Measurements from ENCODE around the gene CAP2.
A peak's percentile ranks its signal among the peaks of the same experiment; 100 is the strongest.

CAP2 gene

GRCh38 chr6:17589406-17590096 lies 196.2 kb downstream of the CAP2 start:
- POLR2A ChIA-PET: no interaction called here
- CTCF ChIA-PET: interaction anchor here (1.4 kb wide), 2 partner anchors 9 to 225 kb away, joined by 3 to 4 read pairs; no protein-coding TSS in a partner anchor
- TF ChIP-seq CTCF (IDR thresholded peaks at IDR 0.05; ENCODE audit: control extremely low read depth, extremely low read depth, low read depth, missing control alignments): no peak
- DNase-seq (ENCODE audit: extremely low spot score): no peak

- CTCF ChIA-PET: interaction anchor here (1.5 kb wide), 1 partner anchor 9 kb away, joined by 6 read pairs; the partner anchor contains the start of gene FAM8A1
These were observed 197.9 kb downstream of the CAP2 start for GRCh38 chr6:17591287-17591686.

DNA sequence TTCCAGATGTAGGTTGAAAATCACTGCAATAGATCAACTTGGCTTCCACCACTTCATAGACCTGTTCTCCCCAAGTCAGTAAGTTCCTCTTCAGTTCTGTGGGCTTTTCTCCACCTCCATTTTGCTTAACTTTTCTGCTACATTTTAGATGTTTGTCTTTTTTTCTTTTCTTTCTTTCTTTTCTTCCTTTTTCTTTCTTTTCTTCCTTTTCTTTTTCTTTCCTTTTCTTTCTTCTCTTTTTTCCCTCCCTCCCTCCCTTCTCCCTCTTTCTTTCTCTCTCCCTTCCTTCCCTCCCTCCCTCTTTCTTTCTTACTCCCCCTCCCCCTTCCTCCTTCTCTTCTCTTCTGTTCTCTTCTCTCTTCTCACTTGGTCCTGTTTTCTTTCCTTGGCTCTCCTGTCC lies 199.9 kb downstream of the CAP2 start:
- no peak for DNase-seq (ENCODE audit: extremely low spot score)
- TF ChIP-seq CTCF (IDR thresholded peaks at IDR 0.05; ENCODE audit: control extremely low read depth, extremely low read depth, low read depth, missing control alignments): no peak
- ChIA-PET POLR2A (no interaction called here), CTCF (no interaction called here)

More at GRCh38 chr6:17591287-17591686, 197.9 kb downstream of the CAP2 start:
- no peak for TF ChIP-seq CTCF (IDR thresholded peaks at IDR 0.05; ENCODE audit: control extremely low read depth, extremely low read depth, low read depth, missing control alignments)
- POLR2A ChIA-PET: no interaction called here
- DNase-seq (ENCODE audit: extremely low spot score): no peak

- CTCF ChIA-PET: interaction anchor here (1.2 kb wide), 1 partner anchor 12 kb away, joined by 5 read pairs; no protein-coding TSS in a partner anchor
- TF ChIP-seq CTCF (IDR thresholded peaks at IDR 0.05; ENCODE audit: control extremely low read depth, extremely low read depth, low read depth, missing control alignments): no peak
- DNase-seq (ENCODE audit: extremely low spot score): no peak
- POLR2A ChIA-PET: no interaction called here
These were observed 202.7 kb downstream of the CAP2 start for GRCh38 chr6:17596085-17596484.

- POLR2A ChIA-PET: interaction anchor here (0.6 kb wide), 5 partner anchors 16 to 1302 kb away, joined by 3 to 4 read pairs (median 3); no protein-coding TSS in a partner anchor
- peak; percentile 31 for TF ChIP-seq CTCF (IDR thresholded peaks at IDR 0.05; ENCODE audit: control extremely low read depth, extremely low read depth, low read depth, missing control alignments)
- DNase-seq (ENCODE audit: extremely low spot score): peak; percentile 95
- CTCF ChIA-PET: interaction anchor here (0.9 to 2.9 kb wide), 9 partner anchors 9 to 215 kb away, joined by 3 to 11 read pairs (median 5); no protein-coding TSS in a partner anchor
These were observed 206.6 kb downstream of the CAP2 start, which contains the start of gene FAM8A1 for GRCh38 chr6:17599877-17600526. Gene FAM8A1, plus strand, starts transcription at chr6:17600302. Its CDS starts 108 bp downstream, at chr6:17600410.

- DNase-seq (ENCODE audit: extremely low spot score): peak; percentile 49
- CTCF ChIA-PET: interaction anchor here (0.8 to 2.9 kb wide), 11 partner anchors 9 to 445 kb away, joined by 3 to 11 read pairs (median 4); no protein-coding TSS in a partner anchor
- POLR2A ChIA-PET: interaction anchor here (0.6 kb wide), 5 partner anchors 16 to 1303 kb away, joined by 3 to 4 read pairs (median 3); no protein-coding TSS in a partner anchor
- no peak for TF ChIP-seq CTCF (IDR thresholded peaks at IDR 0.05; ENCODE audit: control extremely low read depth, extremely low read depth, low read depth, missing control alignments)
These were observed 207.4 kb downstream of the CAP2 start for GRCh38 chr6:17600527-17601385.

All from GM10248 (cell line).